ENCODE measurements around the gene ANGPTL8. TPM values are rescaled to one million over a fixed set of nuclear protein-coding genes. Genes with fewer than 3 reads are reported as not detected.

Gene ANGPTL8, protein sequence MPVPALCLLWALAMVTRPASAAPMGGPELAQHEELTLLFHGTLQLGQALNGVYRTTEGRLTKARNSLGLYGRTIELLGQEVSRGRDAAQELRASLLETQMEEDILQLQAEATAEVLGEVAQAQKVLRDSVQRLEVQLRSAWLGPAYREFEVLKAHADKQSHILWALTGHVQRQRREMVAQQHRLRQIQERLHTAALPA
- polyA plus RNA-seq (ENCODE audit: insufficient read length), result 0.87 TPM

DNA sequence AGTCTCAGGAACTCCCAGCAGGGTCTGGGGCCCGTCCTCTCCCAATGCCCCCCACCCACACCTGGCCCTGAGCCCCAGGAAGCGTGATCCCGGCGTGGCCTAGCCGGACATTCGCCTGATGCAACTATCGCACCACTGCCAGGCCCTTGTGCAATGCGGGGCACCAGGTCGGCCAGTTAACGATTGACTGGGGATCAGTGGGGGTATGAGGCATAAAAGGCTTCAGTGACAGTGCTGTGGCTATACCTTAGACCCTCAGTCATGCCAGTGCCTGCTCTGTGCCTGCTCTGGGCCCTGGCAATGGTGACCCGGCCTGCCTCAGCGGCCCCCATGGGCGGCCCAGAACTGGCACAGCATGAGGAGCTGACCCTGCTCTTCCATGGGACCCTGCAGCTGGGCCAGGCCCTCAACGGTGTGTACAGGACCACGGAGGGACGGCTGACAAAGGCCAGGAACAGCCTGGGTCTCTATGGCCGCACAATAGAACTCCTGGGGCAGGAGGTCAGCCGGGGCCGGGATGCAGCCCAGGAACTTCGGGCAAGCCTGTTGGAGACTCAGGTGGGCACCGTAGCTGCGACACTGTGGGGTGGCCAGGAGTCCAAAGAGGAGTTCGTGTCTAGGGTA lies at the start of gene ANGPTL8:
ANGPTL8 (plus strand) TSS at position 243 of the 624 bp plus-strand sequence; CDS start at position 262, 19 bp downstream.
- no peak for DNase-seq (ENCODE audit: low read depth)

DNA sequence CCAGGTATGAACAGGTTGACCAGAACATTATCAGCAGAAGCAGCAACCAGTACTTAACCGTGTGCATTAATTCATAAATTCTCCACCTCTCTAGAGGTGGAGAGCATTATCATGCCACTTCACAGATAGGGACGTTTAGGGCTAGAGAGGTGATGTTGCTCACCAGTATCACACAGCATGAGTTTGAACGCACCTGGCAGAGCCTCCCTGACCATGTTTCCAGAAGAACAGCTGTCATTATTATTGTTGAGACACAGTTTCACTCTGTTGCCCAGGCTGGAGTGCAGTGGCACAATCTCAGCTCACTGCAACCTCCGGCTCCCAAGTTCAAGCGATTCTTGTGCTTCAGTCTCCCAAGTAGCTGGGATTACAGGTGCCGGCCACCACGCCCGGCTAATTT lies 48.9 kb upstream of the ANGPTL8 start:
- DNase-seq (ENCODE audit: low read depth), result no peak

DNA sequence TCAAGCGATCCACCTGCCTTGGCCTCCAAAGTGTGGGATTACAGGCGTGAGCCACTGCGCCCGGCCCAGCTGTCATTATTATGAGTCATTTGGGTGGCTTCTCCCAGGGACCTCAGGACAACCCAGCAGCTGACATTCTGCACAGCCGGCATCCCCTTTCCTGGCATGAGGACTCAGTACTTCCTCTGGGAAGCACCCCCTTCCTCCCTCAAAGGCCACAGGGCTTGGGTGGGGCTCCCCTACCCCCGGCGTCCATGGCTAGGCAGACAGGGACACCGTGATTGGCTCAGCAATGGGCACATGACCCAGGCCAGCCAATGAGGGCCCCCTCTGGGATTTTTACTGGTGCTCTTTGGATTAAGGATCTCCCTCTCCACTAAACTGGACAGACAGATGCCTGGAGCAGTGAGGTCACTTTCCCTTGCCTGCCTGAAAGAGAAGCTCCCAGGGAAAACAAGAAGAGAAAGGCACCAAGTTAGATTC lies 48.1 kb upstream of the ANGPTL8 start:
- DNase-seq (ENCODE audit: low read depth), result no peak

DNA sequence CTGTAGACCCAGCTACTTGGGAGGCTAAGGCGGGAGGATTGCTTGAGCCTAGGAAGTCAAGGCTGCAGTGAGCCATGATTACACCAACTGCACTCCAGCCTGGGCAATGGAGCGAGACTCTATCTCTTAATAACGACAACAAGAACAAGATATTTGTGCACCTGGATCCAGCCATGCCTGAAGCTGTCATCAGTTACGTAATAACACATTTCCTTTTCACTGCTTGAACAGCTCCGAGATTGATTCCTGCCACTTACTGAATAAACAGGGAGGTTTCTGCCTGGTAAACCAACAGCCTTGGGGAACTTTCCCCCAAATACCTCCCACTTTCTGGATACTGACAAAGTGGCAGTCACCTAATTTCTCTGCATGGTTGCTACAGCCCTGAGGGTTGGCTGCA lies 47.5 kb upstream of the ANGPTL8 start:
- no peak for DNase-seq (ENCODE audit: low read depth)

DNA sequence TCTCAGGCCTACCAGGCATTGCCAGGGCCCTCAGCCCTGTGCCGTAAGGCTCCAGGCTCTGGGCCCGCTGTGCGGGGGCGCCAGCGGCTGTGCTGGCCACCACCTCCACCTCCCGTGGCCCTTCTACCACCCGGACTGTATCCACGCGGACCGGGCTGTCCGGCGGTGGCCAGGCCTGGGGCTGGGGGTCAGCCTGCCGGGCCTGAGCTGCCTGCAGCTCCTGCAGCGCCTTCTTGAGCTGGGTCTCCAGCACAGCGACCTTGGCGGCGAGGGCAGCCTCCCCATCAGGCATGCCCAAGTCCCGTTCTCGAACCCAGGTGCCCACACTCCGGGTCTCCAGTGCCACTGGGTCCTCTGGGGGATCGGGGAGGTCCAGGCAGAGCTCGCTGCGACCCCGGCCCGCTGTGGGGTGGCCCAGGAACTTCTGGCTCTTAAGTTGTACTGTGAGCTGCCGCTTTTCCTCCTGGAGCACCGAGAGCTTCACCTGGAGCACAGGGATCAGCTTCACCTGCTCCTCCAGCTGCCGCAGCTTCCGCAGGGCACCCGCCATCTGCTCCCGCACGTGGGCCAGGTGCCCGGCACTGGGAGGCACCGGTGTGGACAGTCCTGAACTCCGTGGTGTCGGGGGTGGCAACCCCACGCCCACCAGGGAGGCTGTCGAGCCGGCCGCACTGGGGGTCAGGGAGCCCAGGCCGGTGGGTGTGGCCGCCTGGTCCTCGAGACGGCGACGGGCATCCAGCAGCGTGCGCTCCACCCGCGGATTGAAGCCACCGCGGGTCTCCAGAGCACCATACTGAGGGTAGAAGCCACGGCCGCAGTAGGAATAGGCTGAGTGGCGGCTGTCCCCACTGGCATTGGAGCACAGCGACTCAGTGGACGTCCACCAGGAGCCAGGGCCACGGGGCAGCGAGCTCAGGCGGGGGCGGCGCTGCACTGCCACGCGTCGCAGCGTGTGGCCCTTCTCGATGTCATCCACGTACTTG lies 46.2 kb upstream of the ANGPTL8 start:
- DNase-seq (ENCODE audit: low read depth), result no peak

DNA sequence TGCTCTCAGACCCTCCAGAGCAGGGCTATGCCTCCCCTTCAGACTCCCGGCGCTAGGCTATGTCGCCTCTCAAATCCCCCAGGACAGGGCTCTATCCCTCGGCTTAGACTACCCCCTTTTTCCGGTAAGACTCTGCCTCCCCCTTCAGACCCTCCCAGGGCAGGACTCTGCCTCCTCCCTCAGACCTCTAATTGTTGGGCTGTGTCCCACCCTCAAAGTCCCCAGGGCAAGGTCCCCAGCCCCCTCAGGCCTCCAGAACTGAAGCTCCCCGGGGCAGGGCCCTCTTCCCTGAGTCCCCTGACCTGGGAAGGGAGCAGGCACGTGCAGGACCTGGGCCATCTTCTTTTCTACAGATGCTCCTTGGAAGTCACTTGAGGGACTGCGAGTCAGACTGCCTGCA lies 45.2 kb upstream of the ANGPTL8 start:
- DNase-seq (ENCODE audit: low read depth), result no peak

DNA sequence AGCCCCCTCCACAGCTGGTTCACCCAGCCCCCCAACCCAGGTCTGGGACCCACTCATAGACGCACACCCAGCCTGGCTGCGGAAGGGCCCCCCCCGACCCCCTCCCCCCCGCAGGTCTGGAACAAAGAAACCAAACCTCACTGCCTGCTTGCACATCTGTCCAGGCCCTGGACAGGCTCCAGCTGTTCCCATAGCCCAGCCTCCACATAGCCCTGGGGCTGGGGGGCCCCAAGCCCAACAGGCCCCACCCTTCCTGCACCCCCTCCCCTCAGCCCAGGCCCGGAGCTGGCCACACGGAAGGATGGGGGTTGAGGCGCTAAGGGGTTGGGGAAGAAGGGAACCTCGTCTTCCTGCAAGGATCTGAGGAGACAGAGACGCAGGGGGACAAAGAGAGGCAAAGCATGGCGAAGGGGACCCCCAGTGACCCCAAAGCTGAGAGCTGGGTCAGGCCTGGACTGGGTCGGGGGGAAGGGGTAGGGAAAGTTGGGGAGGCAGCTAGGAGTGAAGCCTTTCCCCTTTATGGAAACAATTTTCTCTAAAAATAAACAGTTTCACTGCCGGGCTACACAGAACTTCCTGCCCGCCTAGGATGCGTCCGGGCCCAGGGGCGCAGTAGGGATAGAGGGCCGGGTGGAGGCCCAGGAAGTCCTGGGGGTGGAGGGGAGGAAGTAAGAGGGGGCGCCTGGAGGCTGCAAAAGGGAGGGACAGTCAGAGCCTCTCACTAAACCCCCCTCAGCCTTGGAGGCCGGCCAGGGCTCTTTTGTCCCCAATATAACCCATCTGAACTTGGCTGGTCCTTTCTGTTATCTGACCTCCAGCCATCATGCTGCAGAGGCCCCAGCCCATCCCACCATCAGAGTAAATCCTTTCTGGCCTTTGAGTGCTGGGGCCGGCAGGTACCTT lies 44.5 kb upstream of the ANGPTL8 start:
- no peak for DNase-seq (ENCODE audit: low read depth)

DNA sequence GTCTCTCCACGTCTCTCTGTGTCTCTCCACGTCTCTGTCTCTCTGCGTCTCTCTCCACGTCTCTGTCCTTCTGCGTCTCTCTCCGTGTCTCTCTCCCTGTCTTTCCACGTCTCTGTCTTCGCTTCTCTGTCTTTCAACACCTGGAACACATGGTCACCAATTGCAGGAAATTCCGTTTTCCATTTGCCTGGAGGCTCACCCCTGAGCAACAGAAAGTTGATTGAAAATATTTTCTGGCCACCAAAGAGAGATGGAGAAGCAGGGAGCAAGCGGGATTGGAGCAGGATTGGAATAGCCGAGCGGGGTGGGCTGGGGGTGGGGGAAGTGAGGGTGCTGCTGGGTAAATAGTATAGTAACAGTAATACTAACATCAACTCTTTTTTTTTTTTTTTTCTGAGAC lies 43.7 kb upstream of the ANGPTL8 start:
- DNase-seq (ENCODE audit: low read depth), result no peak

DNA sequence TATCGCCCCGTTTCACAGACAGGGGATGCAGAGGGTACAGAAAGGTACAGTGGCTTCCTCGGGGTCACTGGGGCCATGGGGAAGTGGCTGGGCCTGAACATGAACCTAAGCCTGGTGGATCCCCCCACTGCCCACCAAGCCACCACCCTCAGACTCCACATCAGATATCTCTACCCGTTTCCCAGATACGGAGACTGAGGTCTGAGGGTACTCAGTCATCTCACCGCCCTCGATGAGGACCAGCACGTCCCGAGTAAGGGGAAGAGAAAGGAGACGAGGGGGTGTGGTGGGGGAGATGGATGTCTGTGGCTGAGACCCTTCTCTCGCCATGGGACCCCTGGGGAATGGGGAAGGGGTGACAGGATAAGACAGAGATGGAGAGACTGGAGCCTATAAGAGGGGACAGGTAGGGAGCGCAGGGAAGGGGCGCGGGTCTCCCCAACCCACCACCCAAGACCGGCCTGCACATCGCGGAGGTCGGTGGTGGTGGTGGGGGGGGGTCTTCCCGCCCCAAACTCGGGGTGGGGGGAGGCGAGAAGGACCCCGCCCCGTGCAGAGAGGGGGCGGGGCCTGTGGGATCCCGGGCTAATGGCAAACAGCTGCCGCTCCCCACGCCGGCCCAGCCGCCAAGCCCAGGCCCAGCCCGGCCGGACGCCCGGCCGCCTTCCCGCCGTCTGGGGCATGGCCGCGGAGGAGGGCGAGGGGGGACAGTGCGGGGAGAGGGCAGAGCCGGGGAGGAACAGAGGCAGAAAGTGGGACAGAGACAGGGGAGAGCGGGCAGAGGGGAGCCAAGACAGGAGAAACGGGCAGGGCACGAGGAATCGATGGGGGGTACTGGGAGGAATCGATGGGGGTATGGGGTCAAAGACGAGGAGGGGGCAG lies 42.8 kb upstream of the ANGPTL8 start:
- DNase-seq (ENCODE audit: low read depth), result no peak

DNA sequence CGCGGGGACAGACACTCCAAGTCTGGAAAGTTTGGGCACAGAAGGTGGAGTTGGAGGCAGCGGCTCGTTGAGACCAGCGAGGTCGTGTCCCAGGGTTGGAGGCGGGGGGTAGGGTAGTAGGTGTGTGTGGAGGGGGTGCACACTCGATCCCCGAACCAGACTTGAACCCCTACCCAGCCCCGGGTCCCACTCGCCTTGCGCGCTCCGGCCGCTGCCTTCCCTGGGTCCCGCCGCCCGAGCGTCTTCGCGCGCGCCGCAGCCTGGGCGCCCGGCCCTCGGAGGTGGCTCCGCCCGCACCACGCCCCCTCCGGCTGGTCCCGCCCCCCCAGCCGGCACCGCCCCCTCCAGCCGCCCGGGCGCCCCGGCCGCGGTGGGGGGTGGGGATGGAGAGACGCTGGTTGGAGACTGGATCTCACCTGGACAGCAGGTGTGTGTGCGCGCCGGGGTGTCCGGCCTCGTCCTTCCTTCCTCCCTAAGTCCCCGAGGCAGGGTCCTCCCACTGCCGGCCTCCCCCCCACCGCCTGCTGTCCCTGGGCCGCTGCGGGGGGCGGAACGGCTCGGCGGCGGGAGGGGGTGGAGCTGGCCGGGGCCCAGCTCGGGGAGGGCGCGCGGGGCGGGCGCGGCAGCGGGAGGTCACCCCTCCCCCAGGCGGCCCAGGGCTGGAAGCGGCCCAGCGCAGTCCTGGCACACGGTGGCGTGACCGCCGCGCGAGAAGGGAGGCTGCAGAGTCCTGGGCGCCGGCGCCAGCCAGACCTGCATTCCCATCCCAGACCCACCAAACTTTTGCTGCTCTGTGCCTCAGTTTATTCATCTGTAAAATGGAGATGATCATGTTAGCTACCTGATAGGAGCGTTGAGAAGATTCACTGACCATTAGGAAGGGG lies 41.9 kb upstream of the ANGPTL8 start, which contains the start of gene KANK2:
KANK2 (minus strand) TSS at position 255 of the 884 bp plus-strand sequence. CDS start 3,034 bp downstream, outside the sequence.
- DNase-seq (ENCODE audit: low read depth), result no peak

DNA sequence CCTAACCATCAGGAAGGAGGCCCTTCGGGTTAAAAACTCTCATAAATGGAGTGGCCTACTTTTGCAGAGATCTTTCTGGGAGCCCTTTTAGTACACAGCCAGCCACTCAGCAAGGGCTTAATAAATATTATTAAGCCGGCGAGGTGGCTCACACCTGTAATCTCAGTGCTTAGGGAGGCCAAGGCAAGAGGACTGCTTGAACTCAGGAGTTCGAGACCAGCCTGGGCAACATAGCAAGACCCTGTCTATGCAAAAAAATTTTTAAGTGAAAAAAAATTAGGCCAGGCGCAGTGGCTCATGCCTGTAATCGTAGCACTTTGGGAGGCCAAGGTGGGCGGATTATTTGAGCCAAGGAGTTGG lies 41.3 kb upstream of the ANGPTL8 start:
- DNase-seq (ENCODE audit: low read depth), result no peak

DNA sequence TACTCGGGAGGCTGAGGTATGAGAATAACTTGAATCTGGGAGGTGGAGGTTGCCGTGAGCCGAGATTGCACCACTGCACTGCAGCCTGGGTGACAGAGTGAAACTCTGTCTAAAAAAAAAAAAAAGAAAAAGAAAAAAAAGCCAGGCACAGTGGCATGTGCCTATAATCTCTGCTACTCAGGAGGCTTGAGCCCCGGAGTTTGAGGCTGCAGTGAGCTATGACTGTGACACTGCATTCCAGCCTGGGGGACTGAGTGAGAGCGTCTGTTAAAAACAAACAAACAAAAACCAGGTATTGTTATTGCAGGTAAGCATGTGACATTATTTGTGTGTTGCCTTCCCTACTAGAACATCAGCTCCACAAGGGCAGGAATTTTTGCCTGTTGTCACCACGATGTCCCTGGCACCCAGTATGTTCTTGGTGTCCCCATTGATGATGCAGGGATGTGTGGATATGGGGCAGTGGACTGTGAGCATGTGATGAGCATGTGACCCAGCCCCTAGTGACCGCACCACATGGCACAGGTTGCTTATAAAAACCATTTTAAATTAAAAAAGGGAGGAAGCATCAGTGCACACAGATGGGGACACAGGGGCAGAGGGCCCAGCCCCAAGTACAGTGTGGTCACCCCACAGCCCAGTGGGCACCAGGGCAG lies 40.5 kb upstream of the ANGPTL8 start:
- DNase-seq (ENCODE audit: low read depth), result no peak

DNA sequence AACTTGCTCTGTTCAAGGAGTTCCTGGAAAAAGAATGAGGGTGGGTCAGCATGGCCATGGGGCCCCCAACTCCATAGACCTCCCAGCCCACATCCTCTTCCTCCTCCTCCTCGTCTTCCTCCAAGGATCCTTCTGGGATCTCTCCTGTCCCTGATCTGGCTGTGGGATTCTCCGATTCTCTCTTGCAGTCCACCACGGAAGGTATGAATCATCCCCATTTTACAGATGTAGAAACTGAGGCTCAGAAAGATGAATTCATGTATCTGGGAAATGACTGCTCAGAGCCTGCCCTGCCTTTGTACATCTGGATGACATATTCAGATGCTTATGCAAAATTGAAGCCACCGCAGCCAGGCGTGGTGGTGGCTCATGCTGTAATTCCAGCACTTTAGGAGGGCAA lies 39.9 kb upstream of the ANGPTL8 start:
- DNase-seq (ENCODE audit: low read depth), result no peak

DNA sequence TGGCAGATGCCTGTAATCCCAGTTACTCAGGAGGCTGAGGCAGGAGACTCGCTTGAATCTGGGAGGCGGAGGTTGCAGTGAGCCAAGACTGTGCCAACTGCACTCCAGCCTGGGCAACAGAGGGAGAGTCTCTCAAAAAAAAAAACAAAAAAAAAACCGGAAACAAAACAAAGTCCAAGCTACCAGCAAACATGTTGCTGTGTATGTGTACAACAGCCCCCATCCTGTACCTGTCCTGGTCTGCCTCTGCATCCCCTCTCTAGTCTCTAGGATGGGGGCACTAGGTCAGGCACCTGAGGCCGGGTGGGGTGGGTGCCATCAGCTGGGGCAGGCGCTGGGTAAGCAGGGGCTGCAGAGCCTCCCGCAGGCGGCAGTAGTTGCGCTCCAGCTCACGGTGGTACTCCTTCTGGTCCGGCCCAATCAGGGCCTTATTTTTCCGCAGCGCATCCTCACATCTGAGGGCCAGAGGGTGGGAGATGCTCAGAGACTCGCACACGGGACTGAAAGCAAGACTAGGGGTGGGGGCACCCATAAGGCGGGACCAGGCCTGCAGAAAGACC lies 39.3 kb upstream of the ANGPTL8 start:
- DNase-seq (ENCODE audit: low read depth), result no peak

DNA sequence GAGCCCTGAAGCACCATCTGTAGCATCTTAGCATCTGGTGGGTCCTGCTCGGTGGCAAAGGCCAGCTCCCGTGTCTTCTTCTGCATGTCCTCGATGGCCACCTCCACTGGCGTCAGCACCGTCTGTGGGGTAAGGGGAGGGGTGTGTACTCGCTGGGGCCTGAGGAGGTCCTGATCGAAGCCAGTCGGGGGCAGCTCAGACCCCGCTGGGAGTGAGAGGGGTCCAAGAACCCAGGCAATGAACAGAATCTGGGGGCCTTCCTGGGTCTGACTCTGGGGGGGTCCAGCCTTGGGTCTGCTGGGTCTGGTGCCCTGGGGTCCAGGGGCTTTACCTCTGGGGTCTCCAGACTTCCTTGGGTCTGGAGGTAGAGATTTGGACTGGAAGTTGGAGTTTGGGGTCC lies 38.5 kb upstream of the ANGPTL8 start:
- no peak for DNase-seq (ENCODE audit: low read depth)

DNA sequence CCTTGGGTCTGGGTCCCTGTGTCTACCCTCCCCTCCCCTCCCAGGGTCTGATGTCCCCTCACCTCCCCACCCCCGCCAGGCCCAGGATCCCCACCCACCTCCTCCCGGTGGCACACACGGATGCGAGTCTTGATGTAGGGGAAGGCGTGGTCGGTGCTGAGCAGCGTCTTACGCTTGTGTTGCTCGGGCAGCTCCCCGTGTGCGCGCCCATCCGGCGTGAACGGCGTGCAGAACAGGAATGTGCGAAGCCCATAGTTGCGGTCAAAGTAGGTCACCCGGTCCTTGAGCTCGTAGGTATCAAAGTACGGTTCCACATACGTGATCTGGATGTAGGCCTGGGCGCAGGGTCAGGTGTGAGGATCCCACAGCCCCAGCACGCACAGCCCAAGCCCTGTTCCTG lies 37.6 kb upstream of the ANGPTL8 start:
- DNase-seq (ENCODE audit: low read depth), result no peak

DNA sequence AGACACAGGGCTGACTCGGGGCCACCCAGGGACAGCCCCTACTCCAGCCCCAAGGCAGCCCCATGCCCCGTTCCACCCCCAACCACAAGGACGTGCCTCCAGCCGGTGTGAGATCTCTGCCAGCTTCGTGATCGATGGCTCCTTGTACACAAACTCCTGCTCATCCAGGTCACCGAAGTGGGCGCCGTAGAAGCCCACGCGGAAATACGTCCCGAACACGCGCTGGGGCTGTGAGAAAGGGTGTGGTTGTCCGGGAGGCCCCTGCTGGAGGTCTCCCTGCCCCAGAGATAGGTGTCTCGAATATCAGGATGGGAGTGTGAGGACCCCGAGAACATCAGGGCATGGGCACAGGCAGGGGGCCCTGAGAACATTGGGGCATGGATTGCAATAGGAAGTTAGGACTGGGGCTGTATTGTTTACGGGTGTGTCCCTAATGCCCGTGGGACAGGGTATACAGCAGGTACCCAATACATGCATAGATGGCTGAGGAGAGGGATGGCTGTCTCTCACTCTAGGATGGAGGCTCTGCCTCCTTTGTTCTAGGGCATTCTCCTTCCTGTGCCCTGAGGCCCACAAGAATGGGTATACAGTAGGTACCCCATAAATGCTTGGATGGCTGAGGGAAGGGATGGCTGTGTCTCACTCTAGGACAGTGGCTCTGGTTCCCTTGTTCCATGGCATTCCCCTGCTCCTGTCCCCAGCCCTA lies 36.8 kb upstream of the ANGPTL8 start:
- DNase-seq (ENCODE audit: low read depth), result no peak

All from forelimb muscle (tissue), 1 donor.